ENCODE measurements around the gene RASD2. TPM values are rescaled to one million over a fixed set of nuclear protein-coding genes. Genes with fewer than 3 reads are reported as not detected.
"Not testable (repeated sequence)": the region's sequence is repeated elsewhere in the genome, so short reads cannot be mapped to it uniquely, and the experiment has no call there.

The RASD2 gene
- total and polyA plus RNA-seq, 8 donors, result 0.13 to 1.3 (median 0.17) TPM

GRCh38 chr22:35496768-35497312 is 43.8 kb upstream of the RASD2 start:
- no peaks in the 10 kb centered on the region for H3K4me1 ChIP-seq
- DNase-seq (no peak), ATAC-seq (no peak)
- H3K9me3 ChIP-seq, result no peaks in the 10 kb centered on the region
- TF ChIP-seq, protein P1, sequence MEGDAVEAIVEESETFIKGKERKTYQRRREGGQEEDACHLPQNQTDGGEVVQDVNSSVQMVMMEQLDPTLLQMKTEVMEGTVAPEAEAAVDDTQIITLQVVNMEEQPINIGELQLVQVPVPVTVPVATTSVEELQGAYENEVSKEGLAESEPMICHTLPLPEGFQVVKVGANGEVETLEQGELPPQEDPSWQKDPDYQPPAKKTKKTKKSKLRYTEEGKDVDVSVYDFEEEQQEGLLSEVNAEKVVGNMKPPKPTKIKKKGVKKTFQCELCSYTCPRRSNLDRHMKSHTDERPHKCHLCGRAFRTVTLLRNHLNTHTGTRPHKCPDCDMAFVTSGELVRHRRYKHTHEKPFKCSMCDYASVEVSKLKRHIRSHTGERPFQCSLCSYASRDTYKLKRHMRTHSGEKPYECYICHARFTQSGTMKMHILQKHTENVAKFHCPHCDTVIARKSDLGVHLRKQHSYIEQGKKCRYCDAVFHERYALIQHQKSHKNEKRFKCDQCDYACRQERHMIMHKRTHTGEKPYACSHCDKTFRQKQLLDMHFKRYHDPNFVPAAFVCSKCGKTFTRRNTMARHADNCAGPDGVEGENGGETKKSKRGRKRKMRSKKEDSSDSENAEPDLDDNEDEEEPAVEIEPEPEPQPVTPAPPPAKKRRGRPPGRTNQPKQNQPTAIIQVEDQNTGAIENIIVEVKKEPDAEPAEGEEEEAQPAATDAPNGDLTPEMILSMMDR (IDR thresholded peaks at IDR 0.05), result no peak
- no peaks in the 10 kb centered on the region for H3K36me3 ChIP-seq
- no peak overlapping the region for H3K27ac ChIP-seq
- peaks cover 0 to 11% of the 10 kb centered on the region in 2 donors for H3K27me3 ChIP-seq
- intact Hi-C loops (cut with DNase I), result no loop called here
- H3K4me3 ChIP-seq, result no peak overlapping the region

DNA sequence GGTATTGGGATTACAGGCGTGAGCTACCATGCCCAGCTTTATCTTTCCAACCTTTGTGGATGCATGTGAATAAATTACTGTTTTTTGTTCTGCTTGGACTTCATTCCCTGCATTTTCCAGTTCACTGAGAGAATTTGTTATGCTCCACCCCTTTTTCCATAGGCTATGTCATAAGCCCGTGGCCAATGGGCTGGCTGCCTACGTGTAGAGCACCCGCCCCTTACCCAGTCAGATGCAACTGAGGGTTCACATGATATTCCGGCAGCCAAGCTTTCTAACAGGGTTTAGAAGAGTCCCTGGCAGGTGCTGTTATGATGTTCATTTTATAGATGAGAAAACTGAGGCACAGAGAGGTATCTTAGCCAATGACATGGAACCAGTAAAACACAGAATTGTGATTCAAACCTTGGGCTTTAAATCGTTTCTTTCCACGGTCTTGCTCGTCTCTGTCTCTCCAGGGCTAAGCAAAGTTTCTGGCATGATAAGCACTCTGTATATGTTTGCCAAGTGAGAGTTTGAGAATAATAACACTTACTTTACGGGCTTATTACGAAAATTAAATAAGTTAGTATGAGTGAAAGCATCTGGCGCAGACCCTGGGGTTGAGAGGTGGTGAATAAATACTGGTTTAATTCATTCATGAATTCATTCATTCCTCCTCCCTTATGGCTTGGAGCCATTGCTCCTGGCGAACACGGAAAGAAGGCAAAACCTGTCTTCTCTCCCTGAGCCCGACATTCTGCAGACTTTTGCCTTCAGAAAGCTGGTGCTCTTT is 42.4 kb upstream of the RASD2 start:
- H3K9me3 ChIP-seq, result no peaks in the 10 kb centered on the region
- intact Hi-C loops (cut with DNase I), result no loop called here
- H3K27me3 ChIP-seq, result peaks cover 0 to 11% of the 10 kb centered on the region in 2 donors
- ATAC-seq, result peak; percentile 35
- peak in 2 of 4 donors; percentile 87 to 89 for DNase-seq
- H3K27ac ChIP-seq, result no peak overlapping the region
- TF ChIP-seq, protein P1 (IDR thresholded peaks at IDR 0.05), result no peak
- H3K4me1 ChIP-seq, result no peaks in the 10 kb centered on the region
- no peak overlapping the region for H3K4me3 ChIP-seq
- no peaks in the 10 kb centered on the region for H3K36me3 ChIP-seq

DNA sequence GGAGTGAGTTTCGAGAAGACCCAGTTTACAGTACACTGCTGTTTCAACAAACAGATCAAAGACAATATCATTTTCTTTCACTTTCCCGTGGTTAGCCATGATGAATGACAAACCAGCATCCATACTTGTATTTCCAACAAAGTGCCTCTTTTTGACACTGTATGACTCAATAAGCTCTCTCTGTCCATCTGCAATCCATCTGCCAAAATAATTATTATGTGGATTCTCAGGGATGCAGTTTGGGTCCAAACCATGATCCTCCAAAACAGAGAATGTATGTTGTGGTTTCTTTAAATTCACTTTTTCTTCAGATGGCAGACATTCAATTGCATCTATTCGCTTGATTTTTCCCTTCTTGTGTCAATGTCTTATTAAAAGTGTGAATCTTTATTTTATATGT is 37.8 kb upstream of the RASD2 start:
- H3K27me3 ChIP-seq, result peaks cover 0 to 11% of the 10 kb centered on the region in 2 donors
- no peaks in the 10 kb centered on the region for H3K9me3 ChIP-seq
- TF ChIP-seq, protein P1 (IDR thresholded peaks at IDR 0.05), result no peak
- ATAC-seq (no peak), DNase-seq (no peak)
- H3K4me1 ChIP-seq, result no peaks in the 10 kb centered on the region
- intact Hi-C loops (cut with DNase I), result no loop called here
- H3K4me3 ChIP-seq, result no peak overlapping the region
- H3K27ac ChIP-seq, result no peak overlapping the region
- H3K36me3 ChIP-seq, result no peaks in the 10 kb centered on the region

DNA sequence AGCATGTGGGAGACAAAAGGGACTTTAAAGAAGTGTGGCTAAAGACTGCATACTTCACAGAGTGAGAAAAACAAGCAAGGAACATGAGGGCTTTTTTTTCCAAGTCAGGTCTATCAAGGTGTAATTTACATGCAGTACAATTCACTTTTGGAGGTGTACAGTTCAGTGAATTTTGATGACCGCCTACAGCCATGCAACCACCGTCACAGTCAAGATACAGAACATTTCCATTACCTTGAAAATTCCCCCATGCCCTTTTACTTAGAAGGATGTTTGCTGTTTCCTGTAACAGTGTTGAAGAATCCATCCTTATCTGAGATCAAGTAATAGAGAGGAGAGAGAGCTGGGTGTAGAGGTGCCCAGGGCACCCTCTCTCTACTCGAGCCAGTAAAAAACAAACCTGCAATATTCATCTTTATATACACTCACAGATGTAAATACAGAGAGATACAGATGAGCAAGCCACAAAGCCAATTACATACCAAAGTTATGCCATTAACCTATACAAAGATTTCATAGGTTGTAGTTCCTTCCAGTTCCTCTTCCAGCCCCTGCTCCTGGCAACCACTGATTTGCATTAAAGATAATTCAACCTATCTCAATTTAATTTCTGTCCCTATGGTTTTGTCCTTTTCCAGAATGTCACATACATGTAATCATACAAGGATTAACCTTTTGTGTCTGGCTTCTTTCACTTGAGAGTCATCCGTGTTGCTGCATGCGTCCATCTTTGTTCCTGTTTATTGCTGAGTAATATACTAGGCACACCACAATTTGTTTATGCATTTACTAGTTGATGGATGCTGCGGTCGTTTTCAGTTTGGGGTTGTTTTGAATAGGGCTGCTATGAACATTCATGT is 35.0 kb upstream of the RASD2 start:
- peaks cover 0 to 7% of the 10 kb centered on the region in 2 donors for H3K27me3 ChIP-seq
- no peak for ATAC-seq
- no peaks in the 10 kb centered on the region for H3K4me1 ChIP-seq
- no peak for DNase-seq
- H3K4me3 ChIP-seq, result no peak overlapping the region
- TF ChIP-seq, protein P1 (IDR thresholded peaks at IDR 0.05), result no peak
- H3K9me3 ChIP-seq, result no peaks in the 10 kb centered on the region
- no peaks in the 10 kb centered on the region for H3K36me3 ChIP-seq
- no peak overlapping the region for H3K27ac ChIP-seq
- intact Hi-C loops (cut with DNase I), result no loop called here

GRCh38 chr22:35506259-35506570 is 34.4 kb upstream of the RASD2 start:
- Histone ChIP-seq H3K4me1 (no peaks in the 10 kb centered on the region), H3K36me3 (no peaks in the 10 kb centered on the region), H3K9me3 (no peaks in the 10 kb centered on the region), H3K4me3 (no peak overlapping the region), H3K27me3 (peaks cover 0 to under 1% of the 10 kb centered on the region in 2 donors), H3K27ac (no peak overlapping the region)
- ATAC-seq, result no peak
- intact Hi-C loops (cut with DNase I), result no loop called here
- TF ChIP-seq, protein P1 (IDR thresholded peaks at IDR 0.05), result no peak
- DNase-seq, result no peak

DNA sequence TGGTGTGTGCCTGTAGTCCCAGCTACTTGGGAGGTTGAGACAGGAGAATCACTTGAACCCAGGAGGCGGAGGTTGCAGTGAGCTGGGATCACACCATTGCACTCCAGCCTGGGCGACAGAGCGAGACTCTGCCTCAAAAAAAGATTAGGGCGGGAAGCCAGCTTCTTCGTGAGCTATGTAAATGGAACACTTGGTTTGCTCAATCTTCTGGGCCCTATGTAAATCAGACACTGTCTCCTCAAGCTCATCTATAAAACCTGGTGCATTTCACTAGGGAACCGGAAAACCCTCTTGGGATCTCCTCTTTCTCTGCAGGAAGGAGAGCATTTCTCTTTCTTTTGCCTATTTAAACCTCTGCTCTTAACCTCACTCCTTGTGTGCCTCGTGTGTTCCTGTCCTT is 32.8 kb upstream of the RASD2 start:
- intact Hi-C loops (cut with DNase I); H3K36me3 ChIP-seq; H3K27me3 ChIP-seq; DNase-seq; H3K9me3 ChIP-seq; H3K4me3 ChIP-seq; H3K27ac ChIP-seq; ATAC-seq; H3K4me1 ChIP-seq: not testable (repeated sequence)

Measured in left lung (tissue), 10 donors.